ENCODE measurements around the gene OLFML1.
"Not testable (repeated sequence)": the region's sequence is repeated elsewhere in the genome, so short reads cannot be mapped to it uniquely, and the experiment has no call there.

Gene OLFML1

GRCh38 chr11:7513234-7514098, 28.2 kb downstream of the OLFML1 start, which contains the start of gene PPFIBP2:
TSS of gene PPFIBP2 (plus strand) at chr11:7513999. CDS start at chr11:7549476, 35,477 bp downstream.
- no peak for DNase-seq

- DNase-seq = no peak
Measured at GRCh38 chr11:7514099-7514591, 28.8 kb downstream of the OLFML1 start.

GRCh38 chr11:7515447-7515886, 30.2 kb downstream of the OLFML1 start:
- no peak for DNase-seq

GRCh38 chr11:7516475-7516874, 31.2 kb downstream of the OLFML1 start:
- no peak for DNase-seq

- not testable (repeated sequence) for DNase-seq
Measured at GRCh38 chr11:7517743-7518142, 32.4 kb downstream of the OLFML1 start.

GRCh38 chr11:7518811-7519562, 33.7 kb downstream of the OLFML1 start:
- no peak for DNase-seq

- no peak for DNase-seq
Measured at GRCh38 chr11:7520011-7520942, 35.0 kb downstream of the OLFML1 start.

GRCh38 chr11:7520981-7521487, 35.7 kb downstream of the OLFML1 start:
- no peak for DNase-seq

- DNase-seq = no peak
Measured at GRCh38 chr11:7522121-7522520, 36.8 kb downstream of the OLFML1 start.

GRCh38 chr11:7522546-7522945, 37.2 kb downstream of the OLFML1 start:
- no peak for DNase-seq

GRCh38 chr11:7523416-7524210, 38.3 kb downstream of the OLFML1 start:
- no peak for DNase-seq

GRCh38 chr11:7524462-7525235, 39.3 kb downstream of the OLFML1 start:
- no peak for DNase-seq

- no peak for DNase-seq
Measured at GRCh38 chr11:7525424-7525823, 40.1 kb downstream of the OLFML1 start.

GRCh38 chr11:7527029-7527428, 41.7 kb downstream of the OLFML1 start:
- DNase-seq = no peak

- DNase-seq = no peak
Measured at GRCh38 chr11:7528514-7529049, 43.3 kb downstream of the OLFML1 start.

GRCh38 chr11:7530013-7530640, 44.8 kb downstream of the OLFML1 start:
- DNase-seq = no peak

- no peak for DNase-seq
Measured at GRCh38 chr11:7531011-7531410, 45.7 kb downstream of the OLFML1 start.

- DNase-seq = no peak
Measured at GRCh38 chr11:7532405-7533145, 47.3 kb downstream of the OLFML1 start.
